SJCRH30 (cell line): ENCODE results near the gene TAS2R20. TPM values are rescaled to one million over a fixed set of nuclear protein-coding genes. Genes with fewer than 3 reads are reported as not detected.
"Not testable (repeated sequence)": the region's sequence is repeated elsewhere in the genome, so short reads cannot be mapped to it uniquely, and the experiment has no call there.

Experiments
- DNase-seq, 2 experiments: peaks; one replicate each; pipeline ENCODE4 v3.0.0-alpha.2; 2015 to 2020
- H3K27ac ChIP-seq: fragments of 250-450 bp; sonication (Bioruptor Pico); 2 replicates; pipeline ENCODE4 v1.5.1; 2020; ENCODE audit warnings: mild to moderate bottlenecking, moderate library complexity
- H3K27me3 ChIP-seq: fragments of 250-450 bp; sonication (Bioruptor Pico); 2 replicates; pipeline ENCODE4 v1.5.1; 2020; ENCODE audit warnings: mild to moderate bottlenecking, moderate library complexity
- H3K36me3 ChIP-seq: fragments of 250-450 bp; sonication (Bioruptor Pico); 2 replicates; pipeline ENCODE4 v1.5.1; 2020; ENCODE audit warnings: mild to moderate bottlenecking, moderate library complexity
- H3K4me1 ChIP-seq: fragments of 250-450 bp; sonication (Bioruptor Pico); 2 replicates; pipeline ENCODE4 v1.5.1; 2020; ENCODE audit warnings: mild to moderate bottlenecking, moderate library complexity
- H3K4me3 ChIP-seq: fragments of 250-450 bp; sonication (Bioruptor Pico); 2 replicates; pipeline ENCODE4 v1.5.1; 2020; ENCODE audit warnings: mild to moderate bottlenecking, moderate library complexity
- H3K9me3 ChIP-seq: fragments of 250-450 bp; sonication (Bioruptor Pico); replicated peaks from 2 replicates; pipeline ENCODE4 v1.5.1; 2020; ENCODE audit warnings: mild to moderate bottlenecking, moderate library complexity
- total RNA-seq: library from RNA; depleted of rRNA; stranded (reverse); fragments of >200 nt; shearing (Covaris generic); gene quantifications from 2 replicates; pipeline ENCODE4 v1.2.3, GENCODE V29; 2014; rRNA removed

The TAS2R20 gene
- total RNA-seq: 0.86 and 3.9 TPM in 2 replicates

GRCh38 chr12:10998204-10998603 is at the start of gene TAS2R20:
TSS of gene TAS2R20 (minus strand) at chr12:10998304. CDS start at chr12:10997875, 429 bp downstream.
- Histone ChIP-seq H3K4me1 (no peaks in the 10 kb centered on the region), H3K9me3 (no peaks in the 10 kb centered on the region), H3K4me3 (no peak within 1 kb of the TSS), H3K36me3 (peaks cover 4% of the 10 kb centered on the region; the same call in 1 of the 2 replicates), H3K27me3 (no peaks in the 10 kb centered on the region), H3K27ac (no peak within 1 kb of the TSS)
- no peak for DNase-seq

- H3K27ac ChIP-seq, H3K27me3 ChIP-seq, H3K9me3 ChIP-seq, DNase-seq, H3K4me3 ChIP-seq, H3K36me3 ChIP-seq, H3K4me1 ChIP-seq: not testable (repeated sequence)
These were observed 43.3 kb upstream of the TAS2R20 start for GRCh38 chr12:11041366-11041765.

- Histone ChIP-seq H3K27ac (no peak overlapping the region), H3K4me1 (no peaks in the 10 kb centered on the region), H3K4me3 (no peak overlapping the region), H3K27me3 (no peaks in the 10 kb centered on the region), H3K9me3 (no peaks in the 10 kb centered on the region), H3K36me3 (peaks cover 6% of the 10 kb centered on the region; the same call in 1 of the 2 replicates)
- no peak for DNase-seq
These were observed 42.1 kb upstream of the TAS2R20 start for GRCh38 chr12:11040162-11040561.

- Histone ChIP-seq H3K36me3 (peaks cover 6% of the 10 kb centered on the region; the same call in 1 of the 2 replicates), H3K9me3 (no peaks in the 10 kb centered on the region), H3K4me3 (no peak overlapping the region), H3K27ac (no peak overlapping the region), H3K4me1 (no peaks in the 10 kb centered on the region), H3K27me3 (no peaks in the 10 kb centered on the region)
- no peak for DNase-seq
These were observed 41.1 kb upstream of the TAS2R20 start for GRCh38 chr12:11039171-11039570.

GRCh38 chr12:11033959-11034358 is 35.9 kb upstream of the TAS2R20 start:
- H3K9me3 ChIP-seq, DNase-seq: not testable (repeated sequence)

GRCh38 chr12:11031307-11031706 is 33.2 kb upstream of the TAS2R20 start, which contains the start of gene TAS2R31:
TSS of gene TAS2R31 (minus strand) at chr12:11031407. CDS start at chr12:11031335, 72 bp downstream.
- H3K27me3 ChIP-seq: no peaks in the 10 kb centered on the region
- no peak for DNase-seq

More at GRCh38 chr12:11033959-11034358, 35.9 kb upstream of the TAS2R20 start:
- not testable (repeated sequence) for H3K27ac ChIP-seq, H3K27me3 ChIP-seq, H3K4me1 ChIP-seq, H3K36me3 ChIP-seq, H3K4me3 ChIP-seq

GRCh38 chr12:11026118-11026517 is 28.0 kb upstream of the TAS2R20 start:
- DNase-seq: no peak
- Histone ChIP-seq H3K4me1 (no peaks in the 10 kb centered on the region), H3K36me3 (0 out of 2 replicates have a peak, but pooled peaks cover 3% of the 10 kb centered on the region), H3K27ac (no peak overlapping the region), H3K9me3 (no peaks in the 10 kb centered on the region), H3K27me3 (no peaks in the 10 kb centered on the region), H3K4me3 (no peak overlapping the region)

More at GRCh38 chr12:11031307-11031706, 33.2 kb upstream of the TAS2R20 start, which contains the start of gene TAS2R31:
- no peak within 1 kb of the TSS for H3K27ac ChIP-seq
- H3K9me3 ChIP-seq: no peaks in the 10 kb centered on the region
- H3K36me3 ChIP-seq: 0 out of 2 replicates have a peak, but pooled peaks cover 3% of the 10 kb centered on the region
- no peak within 1 kb of the TSS for H3K4me3 ChIP-seq
- no peaks in the 10 kb centered on the region for H3K4me1 ChIP-seq

- no peaks in the 10 kb centered on the region for H3K9me3 ChIP-seq
- H3K27me3 ChIP-seq: no peaks in the 10 kb centered on the region
- H3K27ac ChIP-seq: no peak overlapping the region
- H3K36me3 ChIP-seq: no peaks in the 10 kb centered on the region
- no peak overlapping the region for H3K4me3 ChIP-seq
- DNase-seq: no peak
- H3K4me1 ChIP-seq: no peaks in the 10 kb centered on the region
These were observed 25.3 kb upstream of the TAS2R20 start for GRCh38 chr12:11023387-11023786.

- H3K4me1 ChIP-seq: no peaks in the 10 kb centered on the region
- no peaks in the 10 kb centered on the region for H3K36me3 ChIP-seq
- no peaks in the 10 kb centered on the region for H3K27me3 ChIP-seq
- DNase-seq: no peak
- H3K9me3 ChIP-seq: no peaks in the 10 kb centered on the region
- no peak within 1 kb of the TSS for H3K4me3 ChIP-seq
- H3K27ac ChIP-seq: no peak within 1 kb of the TSS
These were observed 24.4 kb upstream of the TAS2R20 start, which contains the start of gene TAS2R19 for GRCh38 chr12:11022520-11022919. TSS of gene TAS2R19 (minus strand) at chr12:11022620. CDS start at chr12:11022571, 49 bp downstream.

GRCh38 chr12:11016937-11017336 is 18.8 kb upstream of the TAS2R20 start:
- 0 out of 2 replicates have a peak, but pooled peaks cover 4% of the 10 kb centered on the region for H3K36me3 ChIP-seq
- H3K4me3 ChIP-seq: no peak overlapping the region
- H3K4me1 ChIP-seq: no peaks in the 10 kb centered on the region
- H3K27ac ChIP-seq: no peak overlapping the region
- DNase-seq: no peak
- no peaks in the 10 kb centered on the region for H3K27me3 ChIP-seq
- no peaks in the 10 kb centered on the region for H3K9me3 ChIP-seq

- Histone ChIP-seq H3K27ac (no peak overlapping the region), H3K36me3 (0 out of 2 replicates have a peak, but pooled peaks cover 4% of the 10 kb centered on the region)
These were observed 17.8 kb upstream of the TAS2R20 start for GRCh38 chr12:11015775-11016430.

GRCh38 chr12:11014234-11014633 is 16.1 kb upstream of the TAS2R20 start:
- H3K4me1 ChIP-seq: no peaks in the 10 kb centered on the region
- peaks cover 4% of the 10 kb centered on the region; the same call in 1 of the 2 replicates for H3K36me3 ChIP-seq
- H3K9me3 ChIP-seq: no peaks in the 10 kb centered on the region
- no peak for DNase-seq
- H3K27ac ChIP-seq: no peak overlapping the region
- H3K4me3 ChIP-seq: no peak overlapping the region
- H3K27me3 ChIP-seq: no peaks in the 10 kb centered on the region

More at GRCh38 chr12:11015775-11016430, 17.8 kb upstream of the TAS2R20 start:
- Histone ChIP-seq H3K4me1 (no peaks in the 10 kb centered on the region), H3K9me3 (no peaks in the 10 kb centered on the region), H3K4me3 (no peak overlapping the region), H3K27me3 (no peaks in the 10 kb centered on the region)
- no peak for DNase-seq

- DNase-seq: no peak
- no peaks in the 10 kb centered on the region for H3K4me1 ChIP-seq
- H3K9me3 ChIP-seq: no peaks in the 10 kb centered on the region
- H3K27ac ChIP-seq: no peak overlapping the region
- no peaks in the 10 kb centered on the region for H3K27me3 ChIP-seq
- H3K4me3 ChIP-seq: no peak overlapping the region
- H3K36me3 ChIP-seq: no peaks in the 10 kb centered on the region; the same call in 1 of the 2 replicates
These were observed 9.5 kb upstream of the TAS2R20 start for GRCh38 chr12:11007608-11008007.

GRCh38 chr12:10994307-10994706 is 3.8 kb downstream of the TAS2R20 start:
- Histone ChIP-seq H3K9me3 (no peaks in the 10 kb centered on the region), H3K4me3 (no peak overlapping the region), H3K27me3 (no peaks in the 10 kb centered on the region), H3K36me3 (peaks cover 10% of the 10 kb centered on the region; the same call in 1 of the 2 replicates), H3K27ac (no peak overlapping the region), H3K4me1 (no peaks in the 10 kb centered on the region)
- DNase-seq: no peak

GRCh38 chr12:10989107-10989506 is 9.0 kb downstream of the TAS2R20 start:
- H3K36me3 ChIP-seq: 0 out of 2 replicates have a peak, but pooled peaks cover 6% of the 10 kb centered on the region
- no peak for DNase-seq
- H3K9me3 ChIP-seq: no peaks in the 10 kb centered on the region
- H3K27ac ChIP-seq: no peak overlapping the region
- no peaks in the 10 kb centered on the region for H3K27me3 ChIP-seq
- H3K4me1 ChIP-seq: no peaks in the 10 kb centered on the region
- H3K4me3 ChIP-seq: no peak overlapping the region
